Activated naive CD8-positive, alpha-beta T cell treated with anti-CD3 and anti-CD28 coated beads, Interleukin-2, amount 50 U/mL, for 16 hours (primary cell): ENCODE data around the gene DSTYK.

Experiments
- DNase-seq: peaks from one replicate; pipeline ENCODE4 v3.0.0-alpha.2; 2020; ENCODE audit warnings: low read depth, low spot score

The DSTYK gene

GRCh38 chr1:205211169-205211838, at the start of gene DSTYK:
Gene DSTYK, minus strand, starts transcription at chr1:205211702. Its CDS starts 167 bp downstream, at chr1:205211535.
- peak; percentile 81 for DNase-seq

GRCh38 chr1:205259998-205260397, 48.5 kb upstream of the DSTYK start:
- DNase-seq: no peak

GRCh38 chr1:205259324-205259832, 47.9 kb upstream of the DSTYK start:
- DNase-seq: no peak

GRCh38 chr1:205258719-205259118, 47.2 kb upstream of the DSTYK start:
- no peak for DNase-seq

GRCh38 chr1:205258261-205258691, 46.8 kb upstream of the DSTYK start:
- no peak for DNase-seq

GRCh38 chr1:205257735-205258134, 46.2 kb upstream of the DSTYK start:
- DNase-seq: no peak

GRCh38 chr1:205256951-205257625, 45.6 kb upstream of the DSTYK start:
- no peak for DNase-seq

GRCh38 chr1:205255941-205256780, 44.7 kb upstream of the DSTYK start:
- DNase-seq: peak; percentile 81

GRCh38 chr1:205251576-205251975, 40.1 kb upstream of the DSTYK start:
- no peak for DNase-seq

GRCh38 chr1:205250699-205251098, 39.2 kb upstream of the DSTYK start:
- no peak for DNase-seq

- no peak for DNase-seq
These were observed 38.1 kb upstream of the DSTYK start for GRCh38 chr1:205249651-205250050.

GRCh38 chr1:205248793-205249601, 37.5 kb upstream of the DSTYK start:
- DNase-seq: no peak

- DNase-seq: no peak
These were observed 35.8 kb upstream of the DSTYK start for GRCh38 chr1:205247130-205247921.

GRCh38 chr1:205246351-205247119, 35.0 kb upstream of the DSTYK start:
- DNase-seq: no peak

GRCh38 chr1:205245096-205245495, 33.6 kb upstream of the DSTYK start:
- DNase-seq: no peak

GRCh38 chr1:205244384-205244783, 32.9 kb upstream of the DSTYK start:
- DNase-seq: no peak

GRCh38 chr1:205243350-205244191, 32.1 kb upstream of the DSTYK start:
- DNase-seq: no peak

- DNase-seq: no peak
These were observed 30.0 kb upstream of the DSTYK start for GRCh38 chr1:205241366-205242030.
